ENCODE data around the gene TTC9C.

- TF ChIP-seq POLR2AphosphoS5 (IDR thresholded peaks at IDR 0.05; ENCODE audit: low read depth, low read length) (no peak), POLR2A (IDR thresholded peaks at IDR 0.05; ENCODE audit: low read depth, low read length) (no peak)
Observed at GRCh38 chr11:62712861-62713260, 15.4 kb upstream of the TTC9C start.
